Measurements from ENCODE around the gene RCBTB2.

Gene RCBTB2

GRCh38 chr13:48508011-48508410, 24.9 kb downstream of the RCBTB2 start:
- TF ChIP-seq PPARA (CRISPR knock-in tag; IDR thresholded peaks at IDR 0.05; ENCODE audit: borderline replicate concordance) (no peak), ZFP30 (CRISPR knock-in tag; IDR thresholded peaks at IDR 0.05) (no peak), GLIS3 (CRISPR knock-in tag; IDR thresholded peaks at IDR 0.05) (no peak), OSR1 (CRISPR knock-in tag; IDR thresholded peaks at IDR 0.05) (no peak)
- ATAC-seq = no peak

- TF ChIP-seq ZNF70 (CRISPR knock-in tag; IDR thresholded peaks at IDR 0.05) (no peak), CSDC2 (CRISPR knock-in tag; IDR thresholded peaks at IDR 0.05) (no peak), BACH2 (CRISPR knock-in tag; IDR thresholded peaks at IDR 0.05; ENCODE audit: borderline replicate concordance) (no peak), GLIS3 (CRISPR knock-in tag; IDR thresholded peaks at IDR 0.05) (no peak), ZFP30 (CRISPR knock-in tag; IDR thresholded peaks at IDR 0.05) (no peak), ESRRG (CRISPR knock-in tag; IDR thresholded peaks at IDR 0.05) (no peak), ZFP3 (CRISPR knock-in tag; IDR thresholded peaks at IDR 0.05) (no peak), PATZ1 (CRISPR knock-in tag; IDR thresholded peaks at IDR 0.05; ENCODE audit: borderline replicate concordance) (no peak), TOX (CRISPR knock-in tag; IDR thresholded peaks at IDR 0.05; ENCODE audit: borderline replicate concordance) (no peak), PPARA (CRISPR knock-in tag; IDR thresholded peaks at IDR 0.05; ENCODE audit: borderline replicate concordance) (no peak), ZNF8 (CRISPR knock-in tag; IDR thresholded peaks at IDR 0.05) (no peak), CREB5 (CRISPR knock-in tag; IDR thresholded peaks at IDR 0.05; ENCODE audit: low read depth) (no peak), POU6F1 (CRISPR knock-in tag; IDR thresholded peaks at IDR 0.05; ENCODE audit: borderline replicate concordance, low read depth) (no peak), ISL1 (CRISPR knock-in tag; IDR thresholded peaks at IDR 0.05) (no peak), ZC3H10 (CRISPR knock-in tag; IDR thresholded peaks at IDR 0.05) (no peak), ZNF565 (CRISPR knock-in tag; conservative IDR thresholded peaks at IDR 0.05; ENCODE audit: low read depth) (no peak)
- no peak for ATAC-seq
Measured at GRCh38 chr13:48507021-48507420, 25.9 kb downstream of the RCBTB2 start.

GRCh38 chr13:48506092-48506701, 26.7 kb downstream of the RCBTB2 start:
- no peak for TF ChIP-seq RARB (CRISPR knock-in tag; IDR thresholded peaks at IDR 0.05)
- no peak for TF ChIP-seq OSR1 (CRISPR knock-in tag; IDR thresholded peaks at IDR 0.05)
- no peak for TF ChIP-seq TCF4 (CRISPR knock-in tag; IDR thresholded peaks at IDR 0.05; ENCODE audit: borderline replicate concordance)
- TF ChIP-seq CREB5 (CRISPR knock-in tag; IDR thresholded peaks at IDR 0.05; ENCODE audit: low read depth) = no peak
- no peak for TF ChIP-seq BACH2 (CRISPR knock-in tag; IDR thresholded peaks at IDR 0.05; ENCODE audit: borderline replicate concordance)
- ATAC-seq = no peak

GRCh38 chr13:48505597-48506091, 27.2 kb downstream of the RCBTB2 start:
- ATAC-seq = no peak
- TF ChIP-seq ZNF565 (CRISPR knock-in tag; conservative IDR thresholded peaks at IDR 0.05; ENCODE audit: low read depth) = no peak
- no peak for TF ChIP-seq BACH2 (CRISPR knock-in tag; IDR thresholded peaks at IDR 0.05; ENCODE audit: borderline replicate concordance)
- no peak for TF ChIP-seq ISL1 (CRISPR knock-in tag; IDR thresholded peaks at IDR 0.05)
- TF ChIP-seq ARNTL (CRISPR knock-in tag; IDR thresholded peaks at IDR 0.05; ENCODE audit: borderline replicate concordance, low read depth) = no peak

GRCh38 chr13:48505012-48505411, 27.9 kb downstream of the RCBTB2 start:
- ATAC-seq = no peak
- TF ChIP-seq BACH2 (CRISPR knock-in tag; IDR thresholded peaks at IDR 0.05; ENCODE audit: borderline replicate concordance) (no peak), ESRRG (CRISPR knock-in tag; IDR thresholded peaks at IDR 0.05) (no peak), TCF4 (CRISPR knock-in tag; IDR thresholded peaks at IDR 0.05; ENCODE audit: borderline replicate concordance) (no peak), ZNF565 (CRISPR knock-in tag; conservative IDR thresholded peaks at IDR 0.05; ENCODE audit: low read depth) (no peak), OSR1 (CRISPR knock-in tag; IDR thresholded peaks at IDR 0.05) (no peak), TSHZ2 (CRISPR knock-in tag; IDR thresholded peaks at IDR 0.05) (no peak), ZNF8 (CRISPR knock-in tag; IDR thresholded peaks at IDR 0.05) (no peak), GLIS3 (CRISPR knock-in tag; IDR thresholded peaks at IDR 0.05) (no peak), ARNTL (CRISPR knock-in tag; IDR thresholded peaks at IDR 0.05; ENCODE audit: borderline replicate concordance, low read depth) (no peak), CREB5 (CRISPR knock-in tag; IDR thresholded peaks at IDR 0.05; ENCODE audit: low read depth) (no peak), RARB (CRISPR knock-in tag; IDR thresholded peaks at IDR 0.05) (no peak)

Measured in SK-N-SH treated with all-trans-retinoic acid at 6 μM for 48 hours (cell line).